CD14-positive monocyte (primary cell): ENCODE measurements around the gene KRTAP4-5. TPM values are rescaled to one million over a fixed set of nuclear protein-coding genes. Genes with fewer than 3 reads are reported as not detected.
A peak's percentile ranks its signal among the peaks of the same experiment; 100 is the strongest.
"Not testable (repeated sequence)": the region's sequence is repeated elsewhere in the genome, so short reads cannot be mapped to it uniquely, and the experiment has no call there.

Source experiments
- DNase-seq, 3 donors: peaks; one replicate each; pipeline ENCODE4 v3.0.0-alpha.2; 2011 to 2022
- H2AFZ ChIP-seq: 2 replicates; pipeline ENCODE4 v1.6.0; 2012; ENCODE audit warnings: mild to moderate bottlenecking, low read depth, low read length, inconsistent platforms; ENCODE audit not compliant: insufficient read depth, poor library complexity, severe bottlenecking
- H3K27ac ChIP-seq, 2 donors: 1 replicate in 1 of 2; 2 replicates in 1 of 2; pipeline ENCODE4 v1.5.1; 2012 to 2013; ENCODE audit warnings: low read length in 2 of 2, control low read depth in 1 of 2, inconsistent platforms in 1 of 2, low read depth in 1 of 2, mild to moderate bottlenecking in 1 of 2
- H3K27me3 ChIP-seq, 2 donors: one replicate each; pipeline versions ENCODE4 v1.6.0 to v1.6.1; 2011 to 2013; ENCODE audit warnings: low read length in 2 of 2; ENCODE audit not compliant: control insufficient read depth in 2 of 2, insufficient read depth in 2 of 2
- H3K36me3 ChIP-seq, 2 donors: replicated peaks in 1 of 2; 1 replicate in 1 of 2; 2 replicates in 1 of 2; pipeline versions ENCODE4 v1.5.1 to v1.6.1; 2012 to 2013; ENCODE audit warnings: low read length in 2 of 2, control low read depth in 1 of 2, inconsistent platforms in 1 of 2, mild to moderate bottlenecking in 1 of 2; ENCODE audit not compliant: insufficient read depth in 2 of 2, control insufficient read depth in 1 of 2
- H3K4me1 ChIP-seq, 2 donors: 1 replicate in 1 of 2; 2 replicates in 1 of 2; pipeline versions ENCODE4 v1.5.1 to v1.6.1; 2012 to 2013; ENCODE audit warnings: low read length in 2 of 2, control low read depth in 1 of 2, inconsistent platforms in 1 of 2, mild to moderate bottlenecking in 1 of 2, moderate library complexity in 1 of 2; ENCODE audit not compliant: insufficient read depth in 2 of 2, control insufficient read depth in 1 of 2
- H3K4me2 ChIP-seq: replicated peaks from 2 replicates; pipeline ENCODE3; 2012; ENCODE audit warnings: low read length, moderate library complexity, mild to moderate bottlenecking; ENCODE audit not compliant: poor library complexity, severe bottlenecking; ENCODE audit errors: extremely low read depth
- H3K4me3 ChIP-seq, 3 experiments: fragments of 200-600 bp in 1 of 3; sonication (generic) in 1 of 3; replicated peaks in 1 of 3; 1 replicate in 2 of 3; 2 replicates in 1 of 3; pipeline ENCODE4 v1.5.1; 2011 to 2013; ENCODE audit warnings: low read length in 3 of 3, mild to moderate bottlenecking in 3 of 3, control low read depth in 2 of 3, low read depth in 2 of 3, inconsistent platforms in 1 of 3, moderate library complexity in 1 of 3
- H3K79me2 ChIP-seq: 2 replicates; pipeline ENCODE4 v1.6.0; 2012; ENCODE audit warnings: mild to moderate bottlenecking, control low read depth, inconsistent platforms, low read length, moderate library complexity; ENCODE audit not compliant: insufficient read depth
- H3K9ac ChIP-seq: 2 replicates; pipeline ENCODE4 v1.6.0; 2017; ENCODE audit warnings: low read length, mild to moderate bottlenecking; ENCODE audit not compliant: insufficient read depth, poor library complexity, severe bottlenecking
- H3K9me3 ChIP-seq, 2 donors: replicated peaks in 1 of 2; 1 replicate in 1 of 2; 2 replicates in 1 of 2; pipeline versions ENCODE4 v1.5.1 to v1.6.1; 2012 to 2013; ENCODE audit warnings: low read length in 2 of 2, control low read depth in 1 of 2; ENCODE audit not compliant: control insufficient read depth in 1 of 2, insufficient read depth in 1 of 2
- H4K20me1 ChIP-seq: 2 replicates; pipeline ENCODE4 v1.6.0; 2012; ENCODE audit warnings: mild to moderate bottlenecking, low read length, control low read depth, moderate library complexity; ENCODE audit not compliant: insufficient read depth
- H3K27ac Mint-ChIP-seq, 7 donors: one replicate each; pipeline ENCODE4 v1.8.0; 2020; ENCODE audit warnings: mild to moderate bottlenecking in 7 of 7, mixed read lengths in 7 of 7, moderate library complexity in 6 of 7, inconsistent platforms in 2 of 7
- H3K27me3 Mint-ChIP-seq, 3 donors: one replicate each; pipeline ENCODE4 v1.8.0; 2021 to 2022; ENCODE audit warnings: low read depth in 3 of 3, mild to moderate bottlenecking in 3 of 3, mixed read lengths in 3 of 3, moderate library complexity in 3 of 3, inconsistent platforms in 1 of 3
- H3K36me3 Mint-ChIP-seq, 2 donors: one replicate each; pipeline ENCODE4 v1.8.0; 2020; ENCODE audit warnings: mixed read lengths in 2 of 2, inconsistent platforms in 1 of 2, mild to moderate bottlenecking in 1 of 2
- H3K4me1 Mint-ChIP-seq: one replicate; pipeline ENCODE4 v1.8.0; 2020; ENCODE audit warnings: mild to moderate bottlenecking, mixed read lengths
- H3K4me3 Mint-ChIP-seq, 2 donors: one replicate each; pipeline ENCODE4 v1.8.0; 2020; ENCODE audit warnings: mild to moderate bottlenecking in 2 of 2, mixed read lengths in 2 of 2, moderate library complexity in 1 of 2
- H3K9me3 Mint-ChIP-seq, 7 donors: one replicate each; pipeline ENCODE4 v1.8.0; 2020 to 2022; ENCODE audit warnings: mixed read lengths in 7 of 7, mild to moderate bottlenecking in 6 of 7, moderate library complexity in 6 of 7, inconsistent platforms in 2 of 7
- WGBS: methylation state at CpG from one replicate; pipeline ENCODE4 v1.1.5; 2013; ENCODE audit warnings: missing lambda C conversion rate; ENCODE audit not compliant: insufficient coverage; 5-methylcytosine and 5-hydroxymethylcytosine counted together
- intact Hi-C, 2 donors: fragments of 100-400 bp; cut with micrococcal nuclease; formaldehyde crosslinking; loops; one replicate each; pipeline versions ENCODE4 v1.15.0 to v1.15.1; 2023
- polyA plus RNA-seq, 3 donors: library from polyadenylated mRNA; depleted of rRNA in 1 of 3; unstranded in 2 of 3; stranded (reverse) in 1 of 3; fragments of 300-500 nt in 2 of 3; fragments of >200 nt in 1 of 3; fragmentation: Illumina TruSeq in 2 of 3; gene quantifications; 1 replicate in 2 of 3; 2 replicates in 1 of 3; pipeline ENCODE4 v1.2.3, GENCODE V29; 2012 to 2021
- TF ChIP-seq, protein P1 (sequence below): fragments of 200-600 bp; IDR thresholded peaks from one replicate; pipeline ENCODE4 v1.8.0; 2022; ENCODE audit warnings: antibody characterized with exemption, mild to moderate bottlenecking

KRTAP4-5 gene
- polyA plus RNA-seq, 3 donors, result not detected

DNA sequence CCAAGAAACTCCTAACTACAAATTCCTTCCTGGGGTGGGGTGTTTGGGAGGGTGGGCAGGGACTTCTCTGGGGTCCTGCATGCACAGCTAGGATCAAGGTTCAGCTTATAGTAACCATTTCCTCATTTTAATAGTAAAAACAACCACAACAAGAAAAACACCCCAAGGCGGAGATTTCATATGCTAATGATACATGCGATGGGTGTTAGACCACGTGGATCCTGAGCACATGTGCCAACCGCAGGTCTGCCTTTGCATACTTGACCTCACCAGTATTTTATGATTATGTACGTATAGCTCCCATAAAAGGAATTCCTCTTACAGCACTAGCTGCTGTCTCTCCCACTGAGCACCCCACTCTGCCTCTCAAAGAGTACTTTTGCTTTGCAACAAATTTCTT, 33.3 kb downstream of the KRTAP4-5 start:
- Mint-ChIP-seq H3K4me1 (peaks cover 24% of the 10 kb centered on the region), H3K9me3 (peaks cover 0 to 10% (median 3%) of the 10 kb centered on the region in 7 donors), H3K4me3 (peak overlapping the region in 1 of 2 donors; percentile 67), H3K36me3 (no peaks in the 10 kb centered on the region), H3K27me3 (peaks cover 0 to 4% (median 0%) of the 10 kb centered on the region in 3 donors), H3K27ac (no peak overlapping the region)
- Histone ChIP-seq H3K9ac (no peak overlapping the region), H3K4me3 (no peak overlapping the region), H4K20me1 (no peaks in the 10 kb centered on the region), H3K27ac (no peak overlapping the region), H3K36me3 (no peaks in the 10 kb centered on the region), H2AFZ (no peak overlapping the region), H3K4me1 (peaks cover 14 to 21% of the 10 kb centered on the region in 2 donors), H3K4me2 (no peak overlapping the region), H3K9me3 (no peaks in the 10 kb centered on the region), H3K79me2 (no peaks in the 10 kb centered on the region), H3K27me3 (no peaks in the 10 kb centered on the region)
- TF ChIP-seq, protein P1, sequence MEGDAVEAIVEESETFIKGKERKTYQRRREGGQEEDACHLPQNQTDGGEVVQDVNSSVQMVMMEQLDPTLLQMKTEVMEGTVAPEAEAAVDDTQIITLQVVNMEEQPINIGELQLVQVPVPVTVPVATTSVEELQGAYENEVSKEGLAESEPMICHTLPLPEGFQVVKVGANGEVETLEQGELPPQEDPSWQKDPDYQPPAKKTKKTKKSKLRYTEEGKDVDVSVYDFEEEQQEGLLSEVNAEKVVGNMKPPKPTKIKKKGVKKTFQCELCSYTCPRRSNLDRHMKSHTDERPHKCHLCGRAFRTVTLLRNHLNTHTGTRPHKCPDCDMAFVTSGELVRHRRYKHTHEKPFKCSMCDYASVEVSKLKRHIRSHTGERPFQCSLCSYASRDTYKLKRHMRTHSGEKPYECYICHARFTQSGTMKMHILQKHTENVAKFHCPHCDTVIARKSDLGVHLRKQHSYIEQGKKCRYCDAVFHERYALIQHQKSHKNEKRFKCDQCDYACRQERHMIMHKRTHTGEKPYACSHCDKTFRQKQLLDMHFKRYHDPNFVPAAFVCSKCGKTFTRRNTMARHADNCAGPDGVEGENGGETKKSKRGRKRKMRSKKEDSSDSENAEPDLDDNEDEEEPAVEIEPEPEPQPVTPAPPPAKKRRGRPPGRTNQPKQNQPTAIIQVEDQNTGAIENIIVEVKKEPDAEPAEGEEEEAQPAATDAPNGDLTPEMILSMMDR, result no peak
- intact Hi-C loops, result no loop called here
- WGBS, result no CpG with 5 or more reads among the region's 5 CpGs
- peak; percentile 10 to 54 (median 19) for DNase-seq

DNA sequence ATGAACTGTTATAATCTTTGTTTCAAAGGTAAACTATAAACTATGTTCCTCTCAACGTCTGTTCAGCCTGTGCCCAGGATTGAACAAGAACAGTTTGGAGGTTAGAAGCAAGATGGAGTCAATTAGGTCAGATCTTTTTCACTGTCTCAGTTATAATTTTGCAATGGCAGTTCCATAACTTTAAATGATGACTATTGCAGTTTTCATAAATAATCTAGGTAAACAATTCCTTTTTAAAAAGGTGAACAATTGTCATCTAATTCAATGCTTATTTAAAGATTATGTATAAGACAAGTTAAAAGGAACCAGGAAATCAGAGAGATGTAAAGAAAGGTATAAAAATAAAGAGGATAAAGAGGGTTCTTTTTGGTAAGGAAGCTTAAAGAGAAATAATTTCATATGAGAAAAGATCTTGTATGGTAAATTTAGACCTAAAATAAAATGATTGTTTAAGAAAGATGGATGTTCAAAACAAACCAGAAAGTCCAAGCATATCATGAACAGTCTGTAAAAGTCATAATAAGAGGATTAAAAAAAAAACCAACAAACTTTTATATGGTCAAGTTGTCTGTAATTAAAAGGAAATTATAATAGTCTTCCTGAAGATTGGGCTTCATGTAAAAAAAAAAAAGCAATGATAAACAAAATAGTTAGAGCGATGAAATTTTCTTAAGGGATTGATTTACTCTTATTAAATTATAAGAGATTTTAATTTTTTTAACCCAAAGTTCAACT, 38.3 kb downstream of the KRTAP4-5 start:
- H3K4me1 ChIP-seq, result peaks cover 6 to 20% of the 10 kb centered on the region in 2 donors
- peaks cover 0 to 4% (median 1%) of the 10 kb centered on the region in 3 donors for H3K27me3 Mint-ChIP-seq
- no peak overlapping the region for H3K9ac ChIP-seq
- no peak for DNase-seq
- H3K4me2 ChIP-seq, result no peak overlapping the region
- intact Hi-C loops, result no loop called here
- H3K27me3 ChIP-seq, result no peaks in the 10 kb centered on the region
- no peaks in the 10 kb centered on the region for H3K36me3 Mint-ChIP-seq
- H3K9me3 Mint-ChIP-seq, result peaks cover 2 to 18% (median 9%) of the 10 kb centered on the region in 7 donors
- H2AFZ ChIP-seq, result no peak overlapping the region
- no peak overlapping the region for H3K27ac ChIP-seq
- no peak overlapping the region for H3K27ac Mint-ChIP-seq
- no peaks in the 10 kb centered on the region for H4K20me1 ChIP-seq
- H3K4me3 Mint-ChIP-seq, result no peak overlapping the region
- H3K36me3 ChIP-seq, result no peaks in the 10 kb centered on the region
- H3K4me1 Mint-ChIP-seq, result peaks cover 14% of the 10 kb centered on the region
- H3K4me3 ChIP-seq, result no peak overlapping the region
- H3K79me2 ChIP-seq, result no peaks in the 10 kb centered on the region
- TF ChIP-seq, protein P1, result no peak
- no CpG with 5 or more reads among the region's 2 CpGs for WGBS
- no peaks in the 10 kb centered on the region for H3K9me3 ChIP-seq

DNA sequence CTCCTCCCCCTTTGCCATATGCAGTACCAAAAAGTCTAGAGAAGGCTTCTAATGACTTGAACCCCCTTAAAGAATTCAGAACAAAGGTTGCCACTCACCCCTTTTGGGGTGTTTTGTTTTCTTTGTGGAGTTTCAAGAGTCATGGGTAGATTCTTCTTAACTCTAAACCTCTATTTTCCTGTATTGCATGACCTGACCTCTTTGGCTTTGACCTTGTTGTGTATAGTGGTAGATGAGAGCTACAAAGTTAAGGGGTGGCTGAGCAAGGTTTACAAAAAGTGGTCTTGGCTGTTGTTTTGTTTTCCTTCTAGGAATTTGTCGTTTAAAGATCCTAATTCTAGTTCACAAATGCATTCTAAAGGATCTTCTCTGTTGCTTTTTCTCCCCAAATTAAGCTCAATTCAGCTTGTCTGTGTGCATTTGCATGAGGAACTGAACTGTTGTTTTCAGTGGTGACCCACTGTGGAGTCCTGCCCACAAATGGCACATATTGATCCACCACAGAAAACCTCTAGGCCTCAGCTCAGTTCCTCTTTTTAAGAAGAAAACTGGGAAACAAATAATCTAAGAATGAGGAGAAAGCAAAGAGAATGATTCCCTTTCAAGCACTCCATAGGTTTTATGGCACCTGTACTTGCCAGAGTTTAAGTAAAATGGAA, 40.8 kb downstream of the KRTAP4-5 start:
- DNase-seq, H3K79me2 ChIP-seq, H2AFZ ChIP-seq, H3K4me2 ChIP-seq, H4K20me1 ChIP-seq, H3K27ac ChIP-seq, intact Hi-C loops, H3K4me3 Mint-ChIP-seq, H3K27me3 ChIP-seq, H3K36me3 ChIP-seq, H3K4me3 ChIP-seq, H3K9ac ChIP-seq, H3K9me3 ChIP-seq, H3K27me3 Mint-ChIP-seq, H3K4me1 Mint-ChIP-seq, H3K27ac Mint-ChIP-seq, H3K36me3 Mint-ChIP-seq: not testable (repeated sequence)
- no CpG with 5 or more reads among the region's 1 CpG for WGBS
- H3K9me3 Mint-ChIP-seq, result peaks cover 2 to 18% (median 7%) of the 10 kb centered on the region in 7 donors
- H3K4me1 ChIP-seq, result peaks cover 5 to 15% of the 10 kb centered on the region in 2 donors
